ENCODE data around the gene LCE1F.

GRCh38 chr1:152811671-152812070 lies 36.7 kb downstream of the LCE1F start, which contains the start of gene LCE1B:
- TF ChIP-seq GATA3 (IDR thresholded peaks at IDR 0.05; ENCODE audit: low read depth, low read length) (no peak), GATA2 (IDR thresholded peaks at IDR 0.05; ENCODE audit: low read depth, low read length) (no peak)
